SH-SY5Y (cell line): ENCODE results near the gene OSCP1.

Source experiments
- GATA2 ChIP-seq: IDR thresholded peaks from 2 replicates; pipeline ENCODE4 v1.6.1; 2011; ENCODE audit warnings: mild to moderate bottlenecking, low read depth, low read length
- GATA3 ChIP-seq: IDR thresholded peaks from 2 replicates; pipeline ENCODE4 v1.6.1; 2011; ENCODE audit warnings: low read depth, mild to moderate bottlenecking, low read length, moderate library complexity

DNA sequence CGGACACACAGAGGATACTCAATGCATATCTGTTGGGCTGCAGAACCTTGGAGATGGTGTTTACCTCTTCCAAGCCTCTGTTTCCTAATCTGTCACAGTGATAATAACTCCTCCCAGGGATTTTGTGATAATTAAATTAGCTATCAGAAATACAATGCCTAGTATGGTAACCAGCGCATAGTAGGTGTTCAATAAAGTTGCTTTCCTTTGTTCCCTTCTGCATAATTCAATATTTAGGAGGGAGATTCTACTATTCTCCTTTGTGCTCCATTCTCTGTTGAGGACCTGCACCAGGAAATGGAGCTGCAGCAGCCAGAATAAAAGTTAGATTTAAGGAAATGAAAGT, 35.8 kb upstream of the OSCP1 start:
- no peak for TF ChIP-seq GATA3
- no peak for TF ChIP-seq GATA2
